Neural crest cell (in vitro differentiated cells): ENCODE results near the gene ASPM. TPM values are rescaled to one million over a fixed set of nuclear protein-coding genes. Genes with fewer than 3 reads are reported as not detected.

ENCODE experiments used
- DNase-seq: peaks from one replicate; pipeline ENCODE4 v3.0.0; 2021; ENCODE audit warnings: low read depth, mixed read lengths, low spot score
- H3K27ac Mint-ChIP-seq: one replicate; pipeline ENCODE4 v1.8.0; 2021; ENCODE audit warnings: mild to moderate bottlenecking, mixed read lengths; ENCODE audit not compliant: unreplicated experiment
- H3K27me3 Mint-ChIP-seq: 2 replicates; pipeline ENCODE4 v1.8.0; 2021; ENCODE audit warnings: low read depth, mild to moderate bottlenecking, mixed read lengths
- H3K36me3 Mint-ChIP-seq: 2 replicates; pipeline ENCODE4 v1.8.0; 2021; ENCODE audit warnings: low read depth, mild to moderate bottlenecking, mixed read lengths
- H3K4me1 Mint-ChIP-seq: 2 replicates; pipeline ENCODE4 v1.8.0; 2021; ENCODE audit warnings: mixed read lengths
- H3K4me3 Mint-ChIP-seq: one replicate; pipeline ENCODE4 v1.8.0; 2021; ENCODE audit warnings: mild to moderate bottlenecking, mixed read lengths
- H3K9me3 Mint-ChIP-seq: 2 replicates; pipeline ENCODE4 v1.8.0; 2021; ENCODE audit warnings: mixed read lengths
- CTCF ChIP-seq: fragments of 200-600 bp; sonication (generic); conservative IDR thresholded peaks from 2 replicates; pipeline ENCODE4 v1.5.0; 2021; ENCODE audit warnings: antibody characterized with exemption, mild to moderate bottlenecking
- total RNA-seq: library from RNA; stranded (reverse); gene quantifications from 2 replicates; pipeline ENCODE4 v1.2.1, GENCODE V29; 2021

Gene ASPM
- total RNA-seq, 1 donor from 2014 or later: 53.3 TPM

DNA sequence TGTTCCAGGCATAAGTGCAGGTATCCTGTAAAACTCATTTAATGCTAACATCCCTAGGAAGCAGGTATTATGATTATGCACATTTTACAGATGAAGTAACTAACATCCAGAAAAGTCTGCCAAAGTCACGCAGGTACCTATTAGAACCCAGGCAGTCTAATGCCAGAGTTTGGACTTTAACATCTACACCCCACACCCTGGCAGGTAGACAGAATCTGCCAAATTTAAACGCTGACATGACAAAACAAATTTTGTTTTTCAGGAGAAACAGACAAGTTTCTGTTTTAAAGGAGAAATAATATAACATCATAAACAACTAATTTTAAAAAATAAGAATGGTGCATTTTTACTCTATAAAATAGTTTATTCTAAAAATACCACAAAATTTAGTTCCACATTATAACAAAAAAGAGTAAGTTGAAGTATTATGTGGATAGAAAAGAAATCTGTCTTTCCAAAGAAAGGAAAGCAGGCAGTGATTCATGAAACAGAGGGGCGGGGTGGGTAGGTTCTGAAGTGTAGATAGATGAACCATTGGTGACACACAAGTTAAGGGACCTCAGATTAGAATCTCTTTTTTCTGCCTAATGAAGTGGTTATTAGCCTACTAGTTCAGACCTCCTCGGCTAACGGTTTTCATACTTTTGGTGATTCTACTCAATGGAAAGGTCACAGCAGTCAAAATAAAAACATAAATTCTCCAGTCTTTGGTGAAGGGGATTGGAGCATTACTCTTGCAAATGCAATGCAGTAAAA lies 1.7 kb downstream of the ASPM start:
- no peak for DNase-seq
- H3K4me1 Mint-ChIP-seq: peaks cover 43% of the 10 kb centered on the region
- peak overlapping the region; percentile 94 for H3K4me3 Mint-ChIP-seq
- H3K27ac Mint-ChIP-seq: no peak overlapping the region
- peaks cover 16% of the 10 kb centered on the region for H3K36me3 Mint-ChIP-seq
- no peaks in the 10 kb centered on the region for H3K9me3 Mint-ChIP-seq
- TF ChIP-seq CTCF: no peak
- no peaks in the 10 kb centered on the region for H3K27me3 Mint-ChIP-seq

- Mint-ChIP-seq H3K4me1 (peaks cover 43% of the 10 kb centered on the region), H3K4me3 (peak overlapping the region; percentile 68), H3K36me3 (peaks cover 20% of the 10 kb centered on the region), H3K27ac (no peak overlapping the region), H3K9me3 (no peaks in the 10 kb centered on the region), H3K27me3 (no peaks in the 10 kb centered on the region)
- TF ChIP-seq CTCF: no peak
- no peak for DNase-seq
These were observed 3.2 kb downstream of the ASPM start for GRCh38 chr1:197143276-197143675.

GRCh38 chr1:197141575-197141974 lies 4.9 kb downstream of the ASPM start:
- peaks cover 39% of the 10 kb centered on the region for H3K4me1 Mint-ChIP-seq
- no peaks in the 10 kb centered on the region for H3K9me3 Mint-ChIP-seq
- TF ChIP-seq CTCF: no peak
- H3K27me3 Mint-ChIP-seq: no peaks in the 10 kb centered on the region
- no peak overlapping the region for H3K27ac Mint-ChIP-seq
- peaks cover 20% of the 10 kb centered on the region for H3K36me3 Mint-ChIP-seq
- DNase-seq: no peak
- H3K4me3 Mint-ChIP-seq: peak overlapping the region; percentile 20

DNA sequence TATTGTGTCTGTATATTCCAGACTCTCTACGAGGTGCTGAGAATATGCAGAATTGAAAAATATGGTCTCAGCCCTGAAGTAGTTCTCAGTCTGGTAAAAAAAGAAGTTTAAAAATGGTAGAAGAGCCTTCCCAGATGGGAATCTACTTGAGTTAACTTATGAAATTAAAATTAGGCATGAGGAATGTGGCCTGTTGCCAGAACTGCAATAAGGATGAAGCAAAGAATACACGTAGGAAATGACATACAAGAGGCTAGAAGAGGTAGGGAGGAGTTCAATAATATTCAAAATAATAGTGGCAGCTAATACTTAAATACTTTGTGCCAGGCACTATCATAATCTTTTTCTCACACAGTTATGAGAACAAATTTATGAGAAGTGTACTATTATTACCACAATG lies 6.3 kb downstream of the ASPM start:
- H3K27me3 Mint-ChIP-seq: no peaks in the 10 kb centered on the region
- peaks cover 36% of the 10 kb centered on the region for H3K4me1 Mint-ChIP-seq
- H3K9me3 Mint-ChIP-seq: no peaks in the 10 kb centered on the region
- H3K4me3 Mint-ChIP-seq: peak overlapping the region; percentile 50
- TF ChIP-seq CTCF: no peak
- no peak overlapping the region for H3K27ac Mint-ChIP-seq
- DNase-seq: no peak
- peaks cover 20% of the 10 kb centered on the region for H3K36me3 Mint-ChIP-seq

DNA sequence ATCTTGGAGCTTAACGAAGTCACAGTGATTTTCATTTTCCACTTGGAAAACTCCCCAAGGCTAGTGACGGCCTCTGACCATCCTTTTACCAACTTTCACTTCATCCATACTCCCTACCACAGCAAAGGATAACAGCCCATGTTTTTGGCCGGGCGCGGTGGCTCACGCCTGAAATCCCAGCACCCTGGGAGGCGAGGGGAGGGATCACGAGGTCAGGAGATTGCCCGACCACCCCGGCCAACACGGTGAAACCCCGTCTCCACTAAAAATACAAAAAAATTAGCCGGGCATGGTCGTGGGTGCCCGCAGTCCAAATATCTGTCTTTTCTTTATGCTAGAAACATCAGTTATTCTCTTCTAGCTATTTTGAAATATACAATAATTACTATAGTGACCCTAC lies 7.3 kb downstream of the ASPM start:
- Mint-ChIP-seq H3K9me3 (no peaks in the 10 kb centered on the region), H3K4me3 (no peak overlapping the region), H3K36me3 (peaks cover 23% of the 10 kb centered on the region), H3K27me3 (no peaks in the 10 kb centered on the region), H3K27ac (no peak overlapping the region), H3K4me1 (peaks cover 30% of the 10 kb centered on the region)
- no peak for TF ChIP-seq CTCF
- DNase-seq: no peak
